Chondrocyte (in vitro differentiated cells): ENCODE results near the gene HS2ST1. TPM values are rescaled to one million over a fixed set of nuclear protein-coding genes. Genes with fewer than 3 reads are reported as not detected.
"Not testable (repeated sequence)": the region's sequence is repeated elsewhere in the genome, so short reads cannot be mapped to it uniquely, and the experiment has no call there.

Experiments
- DNase-seq: peaks from one replicate; pipeline ENCODE4 v3.0.0; 2021; ENCODE audit warnings: mixed read lengths, low spot score
- H3K27ac Mint-ChIP-seq: one replicate; pipeline ENCODE4 v1.8.0; 2021; ENCODE audit warnings: mild to moderate bottlenecking, moderate library complexity, mixed read lengths; ENCODE audit not compliant: unreplicated experiment
- H3K27me3 Mint-ChIP-seq: 2 replicates; pipeline ENCODE4 v1.8.0; 2021; ENCODE audit warnings: low read depth, mixed read lengths
- H3K36me3 Mint-ChIP-seq: 2 replicates; pipeline ENCODE4 v1.8.0; 2021; ENCODE audit warnings: low read depth, mixed read lengths
- H3K4me1 Mint-ChIP-seq: 2 replicates; pipeline ENCODE4 v1.8.0; 2021; ENCODE audit warnings: low read depth, mild to moderate bottlenecking, mixed read lengths
- H3K4me3 Mint-ChIP-seq: one replicate; pipeline ENCODE4 v1.8.0; 2021; ENCODE audit warnings: mild to moderate bottlenecking, moderate library complexity, mixed read lengths; ENCODE audit not compliant: unreplicated experiment
- H3K9me3 Mint-ChIP-seq: 2 replicates; pipeline ENCODE4 v1.8.0; 2021; ENCODE audit warnings: low read depth, mixed read lengths
- CTCF ChIP-seq: fragments of 200-600 bp; sonication (generic); IDR thresholded peaks from 2 replicates; pipeline ENCODE4 v1.5.0; 2021; ENCODE audit warnings: antibody characterized with exemption, mild to moderate bottlenecking, moderate library complexity
- total RNA-seq: library from RNA; stranded (reverse); gene quantifications from 3 replicates; pipeline ENCODE4 v1.2.1, GENCODE V29; 2021

The HS2ST1 gene
- total RNA-seq, 1 donor from 2014 or later, result 26.7 TPM

DNA sequence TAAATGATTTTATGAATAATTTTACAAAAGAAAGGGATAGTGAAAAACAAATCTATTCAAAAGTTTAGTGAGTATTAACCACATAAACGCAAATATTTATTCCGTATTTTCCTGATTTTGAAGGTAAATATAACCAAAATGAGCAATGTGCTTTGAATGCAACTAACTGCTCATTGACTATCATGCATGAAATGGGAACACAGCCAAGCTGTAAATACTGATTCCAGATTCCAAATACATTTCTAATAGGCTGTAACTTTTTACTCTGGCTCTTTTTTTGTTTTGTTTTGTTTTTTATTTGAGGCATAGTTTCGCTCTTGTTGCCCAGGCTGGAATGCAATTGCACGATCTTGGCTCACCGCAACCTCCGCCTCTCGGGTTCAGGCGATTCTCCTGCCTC lies 42.3 kb upstream of the HS2ST1 start:
- TF ChIP-seq CTCF, result no peak
- H3K9me3 Mint-ChIP-seq, result no peaks in the 10 kb centered on the region
- no peak for DNase-seq
- no peak overlapping the region for H3K27ac Mint-ChIP-seq
- H3K4me3 Mint-ChIP-seq, result no peak overlapping the region
- H3K27me3 Mint-ChIP-seq, result no peaks in the 10 kb centered on the region
- peaks cover 9% of the 10 kb centered on the region for H3K4me1 Mint-ChIP-seq
- H3K36me3 Mint-ChIP-seq, result peaks cover 6% of the 10 kb centered on the region

DNA sequence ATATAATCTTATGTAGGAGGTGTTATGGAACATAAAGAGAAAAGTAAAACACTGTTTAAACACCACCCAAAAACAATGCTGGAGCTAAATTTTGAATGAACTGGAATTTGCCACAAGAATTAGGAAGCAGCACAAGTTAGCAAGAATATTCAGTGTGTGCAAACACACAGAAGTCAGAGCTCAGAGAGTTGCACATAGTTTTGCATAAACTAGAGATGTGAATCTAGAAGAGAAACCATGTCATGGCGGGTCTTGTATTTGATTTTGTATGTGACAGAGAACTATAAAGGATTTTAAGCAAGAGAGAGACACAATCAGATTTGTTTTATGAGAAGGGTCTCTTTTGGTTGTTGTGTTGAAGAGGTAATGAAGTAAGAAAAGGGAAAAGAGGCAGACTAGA lies 38.7 kb upstream of the HS2ST1 start:
- TF ChIP-seq CTCF, result no peak
- Mint-ChIP-seq H3K36me3 (peaks cover 9% of the 10 kb centered on the region), H3K27me3 (no peaks in the 10 kb centered on the region), H3K9me3 (no peaks in the 10 kb centered on the region), H3K4me3 (no peak overlapping the region), H3K27ac (no peak overlapping the region), H3K4me1 (no peaks in the 10 kb centered on the region)
- no peak for DNase-seq

- Mint-ChIP-seq H3K9me3 (no peaks in the 10 kb centered on the region), H3K4me3 (no peak overlapping the region), H3K27ac (no peak overlapping the region), H3K36me3 (no peaks in the 10 kb centered on the region), H3K4me1 (peaks cover 17% of the 10 kb centered on the region), H3K27me3 (no peaks in the 10 kb centered on the region)
- no peak for DNase-seq
- TF ChIP-seq CTCF, result no peak
Observed at GRCh38 chr1:86887479-86888162, 26.8 kb upstream of the HS2ST1 start.

DNA sequence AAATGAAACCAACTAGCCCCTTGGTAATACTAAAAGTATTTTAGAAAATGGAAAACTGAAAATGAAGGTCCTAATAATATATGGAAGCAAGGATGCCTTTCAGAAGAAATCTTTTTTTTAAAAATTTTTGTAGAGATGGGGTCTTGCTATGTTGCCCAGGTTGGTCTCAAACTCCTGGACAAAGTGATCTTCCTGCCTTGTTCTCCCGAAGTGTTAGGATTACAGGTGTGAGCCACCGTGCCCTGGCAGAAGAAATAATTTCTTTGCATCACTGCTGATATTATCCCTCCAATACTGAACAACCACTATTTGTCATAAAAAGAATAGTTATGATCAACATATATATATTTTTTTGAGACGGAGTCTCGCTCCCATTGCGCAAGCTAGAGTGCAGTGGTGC lies 26.1 kb upstream of the HS2ST1 start:
- no peak for TF ChIP-seq CTCF
- Mint-ChIP-seq H3K4me1 (peaks cover 17% of the 10 kb centered on the region), H3K9me3 (no peaks in the 10 kb centered on the region), H3K27me3 (no peaks in the 10 kb centered on the region), H3K4me3 (no peak overlapping the region), H3K27ac (no peak overlapping the region), H3K36me3 (no peaks in the 10 kb centered on the region)
- DNase-seq, result no peak

DNA sequence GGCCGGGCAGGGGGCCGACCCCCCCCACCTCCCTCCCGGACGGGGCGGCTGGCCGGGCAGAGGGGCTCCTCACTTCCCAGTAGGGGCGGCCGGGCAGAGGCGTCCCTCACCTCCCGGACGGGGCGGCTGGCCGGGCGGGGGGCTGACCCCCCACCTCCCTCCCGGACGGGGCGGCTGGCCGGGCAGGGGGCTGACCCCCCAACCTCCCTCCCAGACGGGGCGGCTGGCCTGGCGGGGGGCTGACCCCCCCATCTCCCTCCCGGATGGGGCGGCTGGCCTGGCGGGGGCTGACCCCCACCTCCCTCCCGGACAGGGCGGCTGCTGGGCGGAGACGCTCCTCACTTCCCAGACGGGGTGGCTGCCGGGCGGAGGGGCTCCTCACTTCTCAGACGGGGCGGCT lies 15.0 kb upstream of the HS2ST1 start:
- DNase-seq, H3K4me3 Mint-ChIP-seq, H3K27ac Mint-ChIP-seq, H3K9me3 Mint-ChIP-seq, H3K4me1 Mint-ChIP-seq, H3K36me3 Mint-ChIP-seq, H3K27me3 Mint-ChIP-seq: not testable (repeated sequence)

- DNase-seq, result no peak
- Mint-ChIP-seq H3K36me3 (peaks cover 8% of the 10 kb centered on the region), H3K27me3 (no peaks in the 10 kb centered on the region), H3K4me1 (peaks cover 22% of the 10 kb centered on the region), H3K27ac (no peak overlapping the region), H3K4me3 (no peak overlapping the region), H3K9me3 (no peaks in the 10 kb centered on the region)
- no peak for TF ChIP-seq CTCF
Observed at GRCh38 chr1:86905875-86906274, 8.6 kb upstream of the HS2ST1 start.
